Loucy (cell line): ENCODE measurements around the gene FSIP1.

Source experiments
- EZH2phosphoT487 ChIP-seq: fragments of 200-600 bp; IDR thresholded peaks from 2 replicates; pipeline ENCODE4 v1.6.1; 2018; ENCODE audit warnings: antibody characterized with exemption, mild to moderate bottlenecking, moderate library complexity, borderline replicate concordance
- TF ChIP-seq, protein P1 (sequence below): fragments of 200-600 bp; sonication (generic); conservative IDR thresholded peaks from 2 replicates; pipeline ENCODE4 v1.5.1; 2014; ENCODE audit warnings: mild to moderate bottlenecking, antibody characterized with exemption, low read length

DNA sequence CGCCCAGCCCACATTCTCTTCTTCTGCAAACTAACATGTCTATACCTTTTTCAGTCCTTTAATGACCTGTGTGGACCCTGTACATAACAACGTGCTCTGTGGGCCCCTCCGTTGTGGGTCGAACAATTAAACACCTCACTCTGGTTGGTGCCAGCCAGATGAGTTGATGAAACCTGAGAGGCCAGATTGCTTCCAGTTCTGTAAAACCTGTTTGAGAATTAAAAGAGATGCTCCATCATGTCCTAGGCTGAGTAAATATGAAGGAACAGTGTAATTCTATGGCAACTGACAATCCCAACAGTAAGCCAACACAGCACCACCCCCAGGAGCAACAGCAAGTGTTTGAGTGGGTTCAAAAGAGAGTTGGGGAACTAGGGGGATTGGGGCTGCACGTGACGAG lies 207.5 kb downstream of the FSIP1 start:
- TF ChIP-seq, protein P1, sequence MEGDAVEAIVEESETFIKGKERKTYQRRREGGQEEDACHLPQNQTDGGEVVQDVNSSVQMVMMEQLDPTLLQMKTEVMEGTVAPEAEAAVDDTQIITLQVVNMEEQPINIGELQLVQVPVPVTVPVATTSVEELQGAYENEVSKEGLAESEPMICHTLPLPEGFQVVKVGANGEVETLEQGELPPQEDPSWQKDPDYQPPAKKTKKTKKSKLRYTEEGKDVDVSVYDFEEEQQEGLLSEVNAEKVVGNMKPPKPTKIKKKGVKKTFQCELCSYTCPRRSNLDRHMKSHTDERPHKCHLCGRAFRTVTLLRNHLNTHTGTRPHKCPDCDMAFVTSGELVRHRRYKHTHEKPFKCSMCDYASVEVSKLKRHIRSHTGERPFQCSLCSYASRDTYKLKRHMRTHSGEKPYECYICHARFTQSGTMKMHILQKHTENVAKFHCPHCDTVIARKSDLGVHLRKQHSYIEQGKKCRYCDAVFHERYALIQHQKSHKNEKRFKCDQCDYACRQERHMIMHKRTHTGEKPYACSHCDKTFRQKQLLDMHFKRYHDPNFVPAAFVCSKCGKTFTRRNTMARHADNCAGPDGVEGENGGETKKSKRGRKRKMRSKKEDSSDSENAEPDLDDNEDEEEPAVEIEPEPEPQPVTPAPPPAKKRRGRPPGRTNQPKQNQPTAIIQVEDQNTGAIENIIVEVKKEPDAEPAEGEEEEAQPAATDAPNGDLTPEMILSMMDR: no peak
- TF ChIP-seq EZH2phosphoT487: no peak
